Gastroesophageal sphincter (tissue), 3 donors: Measurements from ENCODE around the gene TRIM43.
"Not testable (repeated sequence)": the region's sequence is repeated elsewhere in the genome, so short reads cannot be mapped to it uniquely, and the experiment has no call there.

Source experiments
- POLR2A ChIP-seq, 2 donors: fragments of 450-650 bp; IDR thresholded peaks; one replicate each; pipeline ENCODE4 v1.6.1; 2017; ENCODE audit warnings: antibody characterized with exemption in 2 of 2, mild to moderate bottlenecking in 2 of 2, moderate library complexity in 1 of 2
- TF ChIP-seq, protein P1 (sequence below), 4 experiments: fragments of 200-600 bp in 2 of 4; fragments of 450-650 bp in 2 of 4; sonication (generic) in 1 of 4; IDR thresholded peaks; one replicate each; pipeline ENCODE4 v1.5.1; 2017 to 2019; ENCODE audit warnings: antibody characterized with exemption in 4 of 4, mild to moderate bottlenecking in 2 of 4, moderate library complexity in 2 of 4

- TF ChIP-seq POLR2A (IDR thresholded peaks at IDR 0.05), result not testable (repeated sequence)
- TF ChIP-seq, protein P1, sequence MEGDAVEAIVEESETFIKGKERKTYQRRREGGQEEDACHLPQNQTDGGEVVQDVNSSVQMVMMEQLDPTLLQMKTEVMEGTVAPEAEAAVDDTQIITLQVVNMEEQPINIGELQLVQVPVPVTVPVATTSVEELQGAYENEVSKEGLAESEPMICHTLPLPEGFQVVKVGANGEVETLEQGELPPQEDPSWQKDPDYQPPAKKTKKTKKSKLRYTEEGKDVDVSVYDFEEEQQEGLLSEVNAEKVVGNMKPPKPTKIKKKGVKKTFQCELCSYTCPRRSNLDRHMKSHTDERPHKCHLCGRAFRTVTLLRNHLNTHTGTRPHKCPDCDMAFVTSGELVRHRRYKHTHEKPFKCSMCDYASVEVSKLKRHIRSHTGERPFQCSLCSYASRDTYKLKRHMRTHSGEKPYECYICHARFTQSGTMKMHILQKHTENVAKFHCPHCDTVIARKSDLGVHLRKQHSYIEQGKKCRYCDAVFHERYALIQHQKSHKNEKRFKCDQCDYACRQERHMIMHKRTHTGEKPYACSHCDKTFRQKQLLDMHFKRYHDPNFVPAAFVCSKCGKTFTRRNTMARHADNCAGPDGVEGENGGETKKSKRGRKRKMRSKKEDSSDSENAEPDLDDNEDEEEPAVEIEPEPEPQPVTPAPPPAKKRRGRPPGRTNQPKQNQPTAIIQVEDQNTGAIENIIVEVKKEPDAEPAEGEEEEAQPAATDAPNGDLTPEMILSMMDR (IDR thresholded peaks at IDR 0.05), result not testable (repeated sequence)
Observed at GRCh38 chr2:95591701-95592100, at the start of gene TRIM43.
